KBM-7 (cell line): Measurements from ENCODE around the gene IL17RD.
A peak's percentile ranks its signal among the peaks of the same experiment; 100 is the strongest.

Source experiments
- DNase-seq: peaks from one replicate; pipeline ENCODE4 v3.0.0-alpha.2; 2015
- in situ Hi-C: fragments of 300-500 bp; cut with MboI; formaldehyde crosslinking; loops from 2 replicates; pipeline ENCODE4 v1.14.3; 2020; ENCODE audit warnings: low sequenced_read_pairs, low pct_unique_long_range_greater_than_20kb, mixed read lengths

IL17RD gene

GRCh38 chr3:57053122-57053521, 112.0 kb downstream of the IL17RD start:
- in situ Hi-C loops, result no loop called here
- DNase-seq, result no peak

DNA sequence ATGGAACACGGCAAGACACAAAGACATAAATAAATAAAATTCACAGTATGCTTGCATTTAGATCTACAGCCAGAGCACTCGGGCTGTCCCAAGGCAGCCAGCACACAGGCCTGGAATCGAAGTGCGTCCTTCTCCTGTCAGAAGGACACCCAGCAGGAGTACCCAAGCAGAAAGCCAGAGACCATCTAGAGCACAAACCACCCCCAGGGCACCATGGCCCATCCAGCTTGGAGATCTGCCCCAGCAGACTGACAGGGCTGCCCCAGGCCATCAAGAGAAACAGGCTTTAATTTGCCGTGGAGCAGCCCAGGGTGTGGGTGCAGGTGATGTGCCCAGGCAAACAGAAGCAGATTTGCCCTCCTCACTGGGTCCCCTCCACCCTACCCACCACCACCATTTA, 112.5 kb downstream of the IL17RD start:
- in situ Hi-C loops, result no loop called here
- DNase-seq, result no peak

GRCh38 chr3:57048728-57049127, 116.4 kb downstream of the IL17RD start:
- no peak for DNase-seq
- in situ Hi-C loops, result no loop called here

- in situ Hi-C loops, result no loop called here
- peak; percentile 83 for DNase-seq
Observed at GRCh38 chr3:57048052-57048671, 117.0 kb downstream of the IL17RD start.

DNA sequence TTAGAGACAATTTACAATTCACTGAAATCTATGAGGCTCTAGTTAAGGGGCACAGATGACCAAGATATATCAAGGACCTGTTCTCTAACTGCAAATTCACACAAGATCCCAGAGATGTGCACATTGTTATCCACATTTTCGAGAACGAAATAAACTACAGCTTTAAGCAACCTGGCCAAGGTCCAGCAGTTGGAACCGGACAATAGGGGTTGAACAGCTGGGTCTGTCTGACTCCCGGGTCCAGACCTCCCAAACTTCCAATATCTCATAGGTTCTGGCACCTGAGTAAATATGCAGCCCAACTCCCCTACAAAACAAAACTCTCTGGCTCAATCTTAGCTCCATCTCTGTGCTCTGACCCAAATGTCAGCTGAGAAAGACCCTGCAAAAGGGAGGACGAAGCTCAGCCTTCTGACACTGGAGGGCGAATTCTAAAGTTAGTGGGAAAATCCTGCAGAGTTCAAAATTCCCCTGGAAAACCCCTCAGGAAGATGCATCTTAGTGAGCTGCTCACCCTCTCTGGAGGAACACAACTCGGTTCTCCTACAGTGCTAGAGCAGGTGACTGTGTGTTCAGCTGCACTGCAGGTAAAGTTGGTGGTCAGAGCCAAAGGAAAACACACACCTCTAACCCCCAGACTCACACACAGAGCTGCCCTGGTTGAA, 118.9 kb downstream of the IL17RD start:
- DNase-seq, result no peak
- in situ Hi-C loops, result no loop called here

DNA sequence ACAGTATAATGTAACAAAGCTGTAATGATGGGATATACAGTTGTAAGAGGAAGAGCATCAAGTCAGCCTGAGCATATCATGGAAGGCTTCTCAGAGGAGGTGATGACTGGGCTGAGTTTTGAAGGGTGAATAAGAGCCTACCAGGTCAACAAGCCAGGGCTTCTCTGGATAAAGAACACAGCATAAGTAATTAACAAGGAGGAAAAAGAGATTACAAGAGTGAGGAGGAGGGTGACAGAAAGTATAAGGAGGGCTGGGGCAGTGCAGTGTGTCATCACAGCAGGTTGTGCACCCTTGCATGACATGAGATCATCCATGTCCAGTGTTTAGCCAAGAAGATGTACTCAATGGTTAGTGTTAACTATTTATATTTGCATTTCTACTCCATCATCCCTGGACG, 121.6 kb downstream of the IL17RD start:
- in situ Hi-C loops, result no loop called here
- no peak for DNase-seq

- in situ Hi-C loops, result no loop called here
- DNase-seq, result no peak
Observed at GRCh38 chr3:57041674-57042073, 123.5 kb downstream of the IL17RD start.
